K562 (cell line): ENCODE results near the gene KCTD3. TPM values are rescaled to one million over a fixed set of nuclear protein-coding genes. Genes with fewer than 3 reads are reported as not detected.

ENCODE experiments used
- FOXJ3 ChIP-seq: sonication (generic); formaldehyde crosslinking; IDR thresholded peaks from 2 replicates; pipeline ENCODE4 v1.4.0; 2020; ENCODE audit warnings: mild to moderate bottlenecking, missing genetic modification reagents
- ILF3 ChIP-seq: fragments of 450-650 bp; IDR thresholded peaks from 2 replicates; pipeline ENCODE4 v1.6.1; 2018; ENCODE audit warnings: antibody characterized with exemption, mild to moderate bottlenecking, moderate library complexity, borderline replicate concordance
- PTBP1 ChIP-seq: fragments of 200-400 bp; formaldehyde crosslinking; IDR thresholded peaks from 2 replicates; pipeline ENCODE4 v1.6.1; 2017; ENCODE audit warnings: low read depth, low read length
- RBM39 ChIP-seq: fragments of 200-400 bp; formaldehyde crosslinking; optimal IDR thresholded peaks from 2 replicates; pipeline ENCODE3; 2018; ENCODE audit warnings: low read depth, low read length
- SMAD2 ChIP-seq: fragments of 150-350 bp; IDR thresholded peaks from 2 replicates; pipeline ENCODE4 v1.6.1; 2014; ENCODE audit warnings: low read depth, mild to moderate bottlenecking, low read length
- SRF ChIP-seq, 2 experiments: fragments of 250-450, 450-650 bp in 1 of 2; sonication (Bioruptor Pico) in 1 of 2; sonication (generic) in 1 of 2; formaldehyde crosslinking; IDR thresholded peaks; 2 replicates each; pipeline versions ENCODE4 v1.5.0 to v1.5.1; 2020 to 2022; ENCODE audit warnings: mild to moderate bottlenecking in 1 of 2, missing genetic modification reagents in 1 of 2
- ZNF146 ChIP-seq: IDR thresholded peaks from one replicate; pipeline ENCODE4 v1.6.1; 2018; ENCODE audit warnings: missing compliant biosample characterization; ENCODE audit not compliant: unreplicated experiment
- polyA plus RNA-seq, 8 experiments: library from polyadenylated mRNA; depleted of rRNA in 4 of 8; stranded (reverse) in 5 of 8; unstranded in 3 of 8; fragments of >200 nt; fragmentation: Nextera tagmentation in 2 of 8; fragmentation: Illumina TruSeq in 1 of 8; extraction: Ambion mirVana in 2 of 8; extraction: Trizol in 1 of 8; gene quantifications; 2 replicates each; pipeline versions ENCODE4 v1.2.1 to v1.2.3, GENCODE V29; 2011 to 2014; ENCODE audit warnings: inconsistent platforms in 1 of 8, missing spikeins in 1 of 8
- total RNA-seq, 7 experiments: library from RNA; depleted of rRNA in 6 of 7; stranded (reverse); fragments of >200 nt in 6 of 7; fragmentation: Illumina TruSeq in 2 of 7; extraction: Trizol in 2 of 7; gene quantifications; 2 replicates each; pipeline versions ENCODE4 v1.2.1 to v1.2.3, GENCODE V29; 2011 to 2021; ENCODE audit warnings: low replicate concordance in 1 of 7
- TF ChIP-seq, protein P1 (sequence below), 2 experiments: fragments of 450-650 bp; formaldehyde crosslinking in 1 of 2; IDR thresholded peaks; 2 replicates each; pipeline versions ENCODE4 v1.4.0 to v1.6.1; 2014 to 2020; ENCODE audit warnings: mild to moderate bottlenecking in 2 of 2, borderline replicate concordance in 1 of 2, low read depth in 1 of 2
- TF ChIP-seq, protein P2 (sequence below): fragments of 250-450 bp; sonication (Bioruptor Pico); IDR thresholded peaks from 2 replicates; pipeline ENCODE4 v1.8.0; 2021; ENCODE audit warnings: moderate library complexity, mild to moderate bottlenecking, inconsistent platforms
- TF ChIP-seq, protein P3 (sequence below): fragments of 250-450 bp; sonication (Bioruptor Pico); IDR thresholded peaks from 2 replicates; pipeline ENCODE4 v1.5.0; 2021; ENCODE audit warnings: mild to moderate bottlenecking, moderate library complexity

KCTD3 gene
- total and polyA plus RNA-seq, 9 of the 15 experiments (the other 6 are each of a cell fraction or from before 2014, with no cell fraction given), result 12.8 to 77.1 (median 44.3) TPM

DNA sequence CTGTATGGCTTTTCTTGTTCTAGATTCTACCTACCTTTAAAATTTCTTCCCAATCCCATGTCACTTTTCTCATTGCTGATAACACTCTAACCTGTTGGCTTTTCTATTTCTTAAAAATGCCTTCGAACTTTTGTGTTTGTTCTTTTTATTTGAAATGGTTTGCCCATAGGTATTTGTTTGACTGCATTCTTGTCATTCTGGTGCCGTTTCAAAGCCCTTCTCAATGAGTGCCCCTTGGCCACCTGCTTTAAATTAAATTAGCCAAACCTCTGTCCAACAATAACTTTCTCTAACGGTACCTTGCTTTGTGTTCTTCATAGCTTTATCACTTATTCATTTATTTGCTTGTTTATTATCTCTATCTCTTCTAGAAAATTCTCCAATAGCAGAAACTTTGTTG lies 38.9 kb downstream of the KCTD3 start (continued):
- TF ChIP-seq, protein P1, sequence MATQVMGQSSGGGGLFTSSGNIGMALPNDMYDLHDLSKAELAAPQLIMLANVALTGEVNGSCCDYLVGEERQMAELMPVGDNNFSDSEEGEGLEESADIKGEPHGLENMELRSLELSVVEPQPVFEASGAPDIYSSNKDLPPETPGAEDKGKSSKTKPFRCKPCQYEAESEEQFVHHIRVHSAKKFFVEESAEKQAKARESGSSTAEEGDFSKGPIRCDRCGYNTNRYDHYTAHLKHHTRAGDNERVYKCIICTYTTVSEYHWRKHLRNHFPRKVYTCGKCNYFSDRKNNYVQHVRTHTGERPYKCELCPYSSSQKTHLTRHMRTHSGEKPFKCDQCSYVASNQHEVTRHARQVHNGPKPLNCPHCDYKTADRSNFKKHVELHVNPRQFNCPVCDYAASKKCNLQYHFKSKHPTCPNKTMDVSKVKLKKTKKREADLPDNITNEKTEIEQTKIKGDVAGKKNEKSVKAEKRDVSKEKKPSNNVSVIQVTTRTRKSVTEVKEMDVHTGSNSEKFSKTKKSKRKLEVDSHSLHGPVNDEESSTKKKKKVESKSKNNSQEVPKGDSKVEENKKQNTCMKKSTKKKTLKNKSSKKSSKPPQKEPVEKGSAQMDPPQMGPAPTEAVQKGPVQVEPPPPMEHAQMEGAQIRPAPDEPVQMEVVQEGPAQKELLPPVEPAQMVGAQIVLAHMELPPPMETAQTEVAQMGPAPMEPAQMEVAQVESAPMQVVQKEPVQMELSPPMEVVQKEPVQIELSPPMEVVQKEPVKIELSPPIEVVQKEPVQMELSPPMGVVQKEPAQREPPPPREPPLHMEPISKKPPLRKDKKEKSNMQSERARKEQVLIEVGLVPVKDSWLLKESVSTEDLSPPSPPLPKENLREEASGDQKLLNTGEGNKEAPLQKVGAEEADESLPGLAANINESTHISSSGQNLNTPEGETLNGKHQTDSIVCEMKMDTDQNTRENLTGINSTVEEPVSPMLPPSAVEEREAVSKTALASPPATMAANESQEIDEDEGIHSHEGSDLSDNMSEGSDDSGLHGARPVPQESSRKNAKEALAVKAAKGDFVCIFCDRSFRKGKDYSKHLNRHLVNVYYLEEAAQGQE (IDR thresholded peaks at IDR 0.05; ENCODE audit: borderline replicate concordance), result no peak
- TF ChIP-seq, protein P1 (CRISPR knock-in tag; IDR thresholded peaks at IDR 0.05; ENCODE audit: low read depth), result no peak
- TF ChIP-seq, protein P2, sequence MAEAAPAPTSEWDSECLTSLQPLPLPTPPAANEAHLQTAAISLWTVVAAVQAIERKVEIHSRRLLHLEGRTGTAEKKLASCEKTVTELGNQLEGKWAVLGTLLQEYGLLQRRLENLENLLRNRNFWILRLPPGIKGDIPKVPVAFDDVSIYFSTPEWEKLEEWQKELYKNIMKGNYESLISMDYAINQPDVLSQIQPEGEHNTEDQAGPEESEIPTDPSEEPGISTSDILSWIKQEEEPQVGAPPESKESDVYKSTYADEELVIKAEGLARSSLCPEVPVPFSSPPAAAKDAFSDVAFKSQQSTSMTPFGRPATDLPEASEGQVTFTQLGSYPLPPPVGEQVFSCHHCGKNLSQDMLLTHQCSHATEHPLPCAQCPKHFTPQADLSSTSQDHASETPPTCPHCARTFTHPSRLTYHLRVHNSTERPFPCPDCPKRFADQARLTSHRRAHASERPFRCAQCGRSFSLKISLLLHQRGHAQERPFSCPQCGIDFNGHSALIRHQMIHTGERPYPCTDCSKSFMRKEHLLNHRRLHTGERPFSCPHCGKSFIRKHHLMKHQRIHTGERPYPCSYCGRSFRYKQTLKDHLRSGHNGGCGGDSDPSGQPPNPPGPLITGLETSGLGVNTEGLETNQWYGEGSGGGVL, result no peak
- TF ChIP-seq ZNF146 (CRISPR knock-in tag) (no peak), SRF (CRISPR knock-in tag; IDR thresholded peaks at IDR 0.05) (no peak), ILF3 (no peak), PTBP1 (no peak), FOXJ3 (CRISPR knock-in tag) (no peak), SMAD2 (no peak), RBM39 (no peak)
- TF ChIP-seq, protein P3, sequence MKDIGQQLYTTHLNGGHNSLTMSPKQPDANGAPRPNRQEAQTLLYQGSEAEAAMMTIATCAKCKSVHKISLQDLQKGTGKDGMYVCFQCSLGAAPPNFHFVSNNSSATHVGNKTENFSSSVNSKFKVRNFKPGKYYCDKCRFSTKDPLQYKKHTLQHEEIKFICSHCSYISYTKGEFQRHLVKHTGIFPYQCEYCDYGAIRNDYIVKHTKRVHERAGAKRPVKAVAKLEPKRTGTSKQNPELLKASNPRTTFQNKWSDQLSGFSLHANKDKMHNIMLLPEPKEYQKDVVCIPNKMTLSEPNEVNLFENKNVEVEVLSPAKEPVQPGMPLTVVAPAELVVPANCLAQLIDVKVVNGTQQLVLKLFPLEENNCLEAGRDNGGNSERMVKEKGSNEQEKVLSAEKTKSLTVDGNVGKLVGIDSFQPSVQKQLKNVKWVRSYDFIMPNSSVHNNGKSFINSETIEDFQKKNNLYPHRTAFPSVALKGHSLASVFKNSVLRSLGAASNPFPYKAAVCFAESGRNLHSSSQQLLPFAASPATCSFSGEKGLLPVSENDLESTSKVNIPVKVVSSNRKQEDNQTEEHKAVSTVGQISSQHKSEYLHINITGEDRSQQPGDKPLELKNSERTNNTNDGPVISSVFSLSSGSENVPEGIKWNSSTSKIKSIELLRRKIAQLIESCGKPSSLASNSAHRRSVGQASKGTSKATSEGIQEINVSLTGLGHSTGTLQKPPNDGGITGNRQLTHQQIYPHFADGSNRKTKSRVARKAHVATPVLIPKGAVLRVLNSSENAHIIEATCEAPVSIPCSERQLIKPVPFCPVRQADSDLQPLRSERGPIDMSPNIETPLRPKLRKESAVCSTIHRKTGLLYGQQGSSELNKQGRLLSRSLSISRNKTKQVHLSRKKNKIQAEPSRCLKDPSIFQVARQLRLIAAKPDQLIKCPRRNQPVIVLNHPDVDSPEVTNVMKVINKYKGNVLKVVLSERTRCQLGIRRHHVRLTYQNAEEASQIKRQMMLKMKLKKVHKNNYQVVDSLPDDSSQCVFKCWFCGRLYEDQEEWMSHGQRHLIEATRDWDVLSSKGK (CRISPR knock-in tag), result no peak
